SW 1271 (cell line): ENCODE data around the gene CDK4.
A peak's percentile ranks its signal among the peaks of the same experiment; 100 is the strongest.

ENCODE experiments used
- DNase-seq, 2 experiments: peaks; one replicate each; lab custom pipeline; 2025; lab: John Stamatoyannopoulos, UW

CDK4 gene

GRCh38 chr12:57771873-57772428, 19.8 kb upstream of the CDK4 start, which contains the start of gene METTL1:
TSS of gene METTL1 (minus strand) at chr12:57772105. CDS start at chr12:57772083, 22 bp downstream.
- peak; percentile 94 for DNase-seq

- peak; percentile 88 to 93 for DNase-seq
Observed at GRCh38 chr12:57771236-57771872, 19.2 kb upstream of the CDK4 start.

GRCh38 chr12:57770734-57771133, 18.6 kb upstream of the CDK4 start:
- no peak for DNase-seq

GRCh38 chr12:57769594-57769993, 17.5 kb upstream of the CDK4 start:
- DNase-seq, result no peak

GRCh38 chr12:57767876-57768275, 15.8 kb upstream of the CDK4 start:
- no peak for DNase-seq

GRCh38 chr12:57767305-57767698, 15.2 kb upstream of the CDK4 start:
- no peak for DNase-seq

GRCh38 chr12:57766464-57767304, 14.6 kb upstream of the CDK4 start, which contains the start of gene CYP27B1:
TSS of gene CYP27B1 (minus strand) at chr12:57767078. CDS start at chr12:57767041, 37 bp downstream.
- DNase-seq, result peak in 1 of 2 experiments; percentile 34

- DNase-seq, result no peak
Observed at GRCh38 chr12:57765698-57766463, 13.8 kb upstream of the CDK4 start.

- peak in 1 of 2 experiments; percentile 58 for DNase-seq
Observed at GRCh38 chr12:57765003-57765697, 13.0 kb upstream of the CDK4 start.

GRCh38 chr12:57764662-57765002, 12.5 kb upstream of the CDK4 start:
- DNase-seq, result no peak

- no peak for DNase-seq
Observed at GRCh38 chr12:57763881-57764661, 12.0 kb upstream of the CDK4 start.

- DNase-seq, result no peak
Observed at GRCh38 chr12:57762463-57762862, 10.4 kb upstream of the CDK4 start.

GRCh38 chr12:57761391-57761998, 9.4 kb upstream of the CDK4 start:
- DNase-seq, result no peak

GRCh38 chr12:57760347-57760982, 8.4 kb upstream of the CDK4 start:
- DNase-seq, result no peak

GRCh38 chr12:57759360-57759980, 7.4 kb upstream of the CDK4 start:
- DNase-seq, result peak in 1 of 2 experiments; percentile 57

GRCh38 chr12:57758552-57759359, 6.6 kb upstream of the CDK4 start:
- DNase-seq, result no peak

- DNase-seq, result no peak
Observed at GRCh38 chr12:57757771-57758170, 5.7 kb upstream of the CDK4 start.
